ENCODE data around the gene MDM2.

GRCh38 chr12:68831272-68831671 lies 23.3 kb downstream of the MDM2 start:
- TF ChIP-seq EZH2 (IDR thresholded peaks at IDR 0.05) (no peak), POLR2AphosphoS5 (IDR thresholded peaks at IDR 0.05; ENCODE audit: borderline replicate concordance, low read depth, low read length) (no peak), FOXP2 (optimal IDR thresholded peaks at IDR 0.05; ENCODE audit: control extremely low read depth, extremely low read length, insufficient read depth) (no peak)
